Stimulated activated naive CD8-positive, alpha-beta T cell treated with anti-CD3 and anti-CD28 coated beads, Interleukin-15, Interleukin-2, amounts not matched to agents 100 U/mL and 50 U/mL, for 24 hours (primary cell): ENCODE data around the gene EFHD2.
"Not testable (repeated sequence)": the region's sequence is repeated elsewhere in the genome, so short reads cannot be mapped to it uniquely, and the experiment has no call there.

Source experiments
- ATAC-seq: fragments of 150-1000 bp; cut with Tn5 transposase; one replicate; pipeline ENCODE4 v1.10.0; 2021
- DNase-seq: peaks from one replicate; pipeline ENCODE4 v3.0.0; 2021

The EFHD2 gene

GRCh38 chr1:15388201-15388880 lies 21.3 kb upstream of the EFHD2 start:
- no peak for DNase-seq
- no peak for ATAC-seq

GRCh38 chr1:15389828-15390227 lies 19.9 kb upstream of the EFHD2 start:
- not testable (repeated sequence) for ATAC-seq, DNase-seq

- ATAC-seq: no peak
- DNase-seq: no peak
Observed at GRCh38 chr1:15390667-15391066, 19.0 kb upstream of the EFHD2 start.

- no peak for DNase-seq
- ATAC-seq: no peak
Observed at GRCh38 chr1:15391366-15391765, 18.3 kb upstream of the EFHD2 start.

GRCh38 chr1:15393475-15394257 lies 16.0 kb upstream of the EFHD2 start:
- DNase-seq: no peak
- no peak for ATAC-seq

- ATAC-seq (no peak), DNase-seq (no peak)
Observed at GRCh38 chr1:15394258-15394690, 15.4 kb upstream of the EFHD2 start.

- no peak for ATAC-seq
- no peak for DNase-seq
Observed at GRCh38 chr1:15397236-15397635, 12.5 kb upstream of the EFHD2 start.

- no peak for ATAC-seq
Observed at GRCh38 chr1:15399710-15400109, 10.0 kb upstream of the EFHD2 start.

GRCh38 chr1:15400627-15401026 lies 9.1 kb upstream of the EFHD2 start:
- DNase-seq (no peak), ATAC-seq (no peak)

More at GRCh38 chr1:15399710-15400109, 10.0 kb upstream of the EFHD2 start:
- DNase-seq: no peak

- DNase-seq (no peak), ATAC-seq (no peak)
Observed at GRCh38 chr1:15401391-15402055, 8.2 kb upstream of the EFHD2 start.

- ATAC-seq (no peak), DNase-seq (no peak)
Observed at GRCh38 chr1:15402809-15403450, 6.8 kb upstream of the EFHD2 start.

GRCh38 chr1:15403962-15404580 lies 5.6 kb upstream of the EFHD2 start:
- DNase-seq: no peak
- ATAC-seq: no peak

GRCh38 chr1:15405106-15405850 lies 4.4 kb upstream of the EFHD2 start:
- ATAC-seq: no peak
- DNase-seq: no peak

GRCh38 chr1:15406614-15407559 lies 2.8 kb upstream of the EFHD2 start:
- DNase-seq (no peak), ATAC-seq (no peak)

- DNase-seq: no peak
- no peak for ATAC-seq
Observed at GRCh38 chr1:15407580-15407979, 2.1 kb upstream of the EFHD2 start.

- no peak for DNase-seq
- no peak for ATAC-seq
Observed at GRCh38 chr1:15408890-15409387, 749 bp upstream of the EFHD2 start.

GRCh38 chr1:15410223-15410883 lies 665 bp downstream of the EFHD2 start:
- DNase-seq (peak; percentile 42), ATAC-seq (no peak)

- DNase-seq (peak; percentile 32), ATAC-seq (no peak)
Observed at GRCh38 chr1:15410884-15411245, 1.2 kb downstream of the EFHD2 start.

- ATAC-seq: peak; percentile 14
- peak; percentile 58 for DNase-seq
Observed at GRCh38 chr1:15411593-15412137, 2.0 kb downstream of the EFHD2 start.
